ENCODE results near the gene SGPP2. TPM values are rescaled to one million over a fixed set of nuclear protein-coding genes. Genes with fewer than 3 reads are reported as not detected.

SGPP2 gene
- polyA plus RNA-seq, 1 donor (not counting 4 experiments of a cell fraction or from before 2014, with no cell fraction given): 2.6 TPM

DNA sequence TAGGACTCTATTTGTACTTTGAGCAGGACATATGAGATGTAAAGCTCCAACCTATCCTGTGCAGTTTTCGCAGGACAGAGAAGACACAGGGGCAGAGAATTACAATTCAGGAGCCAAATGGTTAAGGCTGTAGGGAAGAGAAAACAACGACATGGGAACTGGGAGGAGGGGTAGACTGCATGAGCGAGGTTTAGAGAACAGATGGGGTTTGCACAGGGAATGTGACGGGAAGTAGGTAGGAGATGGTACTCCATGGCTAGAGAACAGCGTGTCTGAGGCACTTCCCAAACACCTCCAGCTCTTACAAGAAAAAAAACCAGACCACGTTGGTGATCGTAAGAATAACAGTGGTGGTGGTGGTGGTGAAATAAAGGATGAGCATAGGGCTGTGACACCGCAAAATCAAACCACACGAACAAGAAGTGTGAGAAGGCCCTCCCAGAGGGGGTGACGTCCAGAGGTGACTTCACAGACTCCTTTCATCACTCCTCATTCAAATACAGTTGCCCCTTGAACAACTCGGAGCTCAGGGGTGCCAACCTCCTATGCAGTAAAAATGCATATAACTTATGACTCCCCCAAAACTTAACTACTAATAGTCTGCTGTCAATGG is 138.9 kb downstream of the SGPP2 start:
- Histone ChIP-seq H4K20me1 (ENCODE audit: control insufficient read depth, extremely low read depth, insufficient read depth, low read length) (no peaks in the 10 kb centered on the region), H3K79me2 (ENCODE audit: control insufficient read depth, insufficient read depth, low read length) (no peaks in the 10 kb centered on the region), H3K27me3 (ENCODE audit: control insufficient read depth, extremely low read depth, insufficient read depth, low read length) (no peaks in the 10 kb centered on the region), H3K4me1 (ENCODE audit: control insufficient read depth, extremely low read depth, insufficient read depth, low read length) (no peaks in the 10 kb centered on the region), H3K9me3 (ENCODE audit: control insufficient read depth, low read depth, low read length) (no peaks in the 10 kb centered on the region), H3K9ac (ENCODE audit: control insufficient read depth, extremely low read depth, insufficient read depth, low read length) (no peak overlapping the region), H2AFZ (ENCODE audit: control insufficient read depth, low read length) (no peak overlapping the region), H3K4me3 (ENCODE audit: control insufficient read depth in 2 of 3, extremely low read depth in 1 of 3, insufficient read depth in 2 of 3, low read depth in 1 of 3, low read length in 3 of 3) (no peak overlapping the region), H3K4me2 (ENCODE audit: control insufficient read depth, extremely low read depth, insufficient read depth, low read depth, low read length) (no peak overlapping the region), H3K9me1 (ENCODE audit: control insufficient read depth, extremely low read depth, insufficient read depth, low read length) (no peaks in the 10 kb centered on the region), H3K27ac (ENCODE audit: control insufficient read depth, insufficient read depth, low read length) (no peak overlapping the region), H3K36me3 (ENCODE audit: control insufficient read depth in 2 of 2, extremely low read depth in 1 of 2, insufficient read depth in 2 of 2, low read length in 2 of 2) (peaks cover 5 to 32% of the 10 kb centered on the region in 2 experiments)
- DNase-seq (ENCODE audit: low read depth, low spot score) (no peak), FAIRE-seq (no peak)
- dilution Hi-C loops (cut with MboI; ENCODE audit: extremely low pct_ligation_motif_present, low sequenced_read_pairs): no loop called here
- TF ChIP-seq, protein P1, sequence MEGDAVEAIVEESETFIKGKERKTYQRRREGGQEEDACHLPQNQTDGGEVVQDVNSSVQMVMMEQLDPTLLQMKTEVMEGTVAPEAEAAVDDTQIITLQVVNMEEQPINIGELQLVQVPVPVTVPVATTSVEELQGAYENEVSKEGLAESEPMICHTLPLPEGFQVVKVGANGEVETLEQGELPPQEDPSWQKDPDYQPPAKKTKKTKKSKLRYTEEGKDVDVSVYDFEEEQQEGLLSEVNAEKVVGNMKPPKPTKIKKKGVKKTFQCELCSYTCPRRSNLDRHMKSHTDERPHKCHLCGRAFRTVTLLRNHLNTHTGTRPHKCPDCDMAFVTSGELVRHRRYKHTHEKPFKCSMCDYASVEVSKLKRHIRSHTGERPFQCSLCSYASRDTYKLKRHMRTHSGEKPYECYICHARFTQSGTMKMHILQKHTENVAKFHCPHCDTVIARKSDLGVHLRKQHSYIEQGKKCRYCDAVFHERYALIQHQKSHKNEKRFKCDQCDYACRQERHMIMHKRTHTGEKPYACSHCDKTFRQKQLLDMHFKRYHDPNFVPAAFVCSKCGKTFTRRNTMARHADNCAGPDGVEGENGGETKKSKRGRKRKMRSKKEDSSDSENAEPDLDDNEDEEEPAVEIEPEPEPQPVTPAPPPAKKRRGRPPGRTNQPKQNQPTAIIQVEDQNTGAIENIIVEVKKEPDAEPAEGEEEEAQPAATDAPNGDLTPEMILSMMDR (optimal IDR thresholded peaks at IDR 0.05 in 1 of 3, IDR thresholded peaks at IDR 0.05 in 1 of 3, conservative IDR thresholded peaks at IDR 0.05 in 1 of 3; ENCODE audit: extremely low read depth in 1 of 3, insufficient read depth in 2 of 3, low read length in 3 of 3): no peak
- no peak for TF ChIP-seq EZH2 (IDR thresholded peaks at IDR 0.05; ENCODE audit: low read length)

DNA sequence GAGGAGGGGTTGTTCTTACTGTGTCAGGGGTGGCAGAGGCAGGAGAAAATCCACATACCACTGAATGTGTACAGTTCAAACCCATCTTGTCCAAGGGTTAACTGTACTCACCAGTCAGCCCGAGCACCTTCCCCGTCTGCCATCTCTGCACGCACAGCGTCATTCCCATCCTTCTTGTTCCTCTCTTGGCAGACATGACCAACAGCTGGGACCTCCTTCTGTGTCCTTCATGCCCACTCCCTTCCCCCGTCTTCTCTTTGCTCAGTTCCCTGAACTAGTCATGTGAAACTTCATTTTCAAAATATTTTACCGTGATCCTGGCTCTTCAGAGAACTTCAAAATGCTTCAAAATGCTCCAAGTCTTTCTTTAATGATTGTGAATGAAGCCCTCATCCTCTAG is 139.6 kb downstream of the SGPP2 start:
- Histone ChIP-seq H3K4me3 (ENCODE audit: control insufficient read depth in 2 of 3, extremely low read depth in 1 of 3, insufficient read depth in 2 of 3, low read depth in 1 of 3, low read length in 3 of 3) (no peak overlapping the region), H4K20me1 (ENCODE audit: control insufficient read depth, extremely low read depth, insufficient read depth, low read length) (no peaks in the 10 kb centered on the region), H3K9me3 (ENCODE audit: control insufficient read depth, low read depth, low read length) (no peaks in the 10 kb centered on the region), H2AFZ (ENCODE audit: control insufficient read depth, low read length) (no peak overlapping the region), H3K27me3 (ENCODE audit: control insufficient read depth, extremely low read depth, insufficient read depth, low read length) (no peaks in the 10 kb centered on the region), H3K27ac (ENCODE audit: control insufficient read depth, insufficient read depth, low read length) (no peak overlapping the region), H3K9me1 (ENCODE audit: control insufficient read depth, extremely low read depth, insufficient read depth, low read length) (no peaks in the 10 kb centered on the region), H3K9ac (ENCODE audit: control insufficient read depth, extremely low read depth, insufficient read depth, low read length) (no peak overlapping the region), H3K36me3 (ENCODE audit: control insufficient read depth in 2 of 2, extremely low read depth in 1 of 2, insufficient read depth in 2 of 2, low read length in 2 of 2) (peaks cover 5 to 36% of the 10 kb centered on the region in 2 experiments), H3K79me2 (ENCODE audit: control insufficient read depth, insufficient read depth, low read length) (no peaks in the 10 kb centered on the region), H3K4me1 (ENCODE audit: control insufficient read depth, extremely low read depth, insufficient read depth, low read length) (no peaks in the 10 kb centered on the region), H3K4me2 (ENCODE audit: control insufficient read depth, extremely low read depth, insufficient read depth, low read depth, low read length) (no peak overlapping the region)
- dilution Hi-C loops (cut with MboI; ENCODE audit: extremely low pct_ligation_motif_present, low sequenced_read_pairs): no loop called here
- DNase-seq (ENCODE audit: low read depth, low spot score) (no peak), FAIRE-seq (no peak)
- TF ChIP-seq, protein P1 (optimal IDR thresholded peaks at IDR 0.05 in 1 of 3, IDR thresholded peaks at IDR 0.05 in 1 of 3, conservative IDR thresholded peaks at IDR 0.05 in 1 of 3; ENCODE audit: extremely low read depth in 1 of 3, insufficient read depth in 2 of 3, low read length in 3 of 3): no peak
- TF ChIP-seq EZH2 (IDR thresholded peaks at IDR 0.05; ENCODE audit: low read length): no peak
